ENCODE measurements around the gene SH3RF1. TPM values are rescaled to one million over a fixed set of nuclear protein-coding genes. Genes with fewer than 3 reads are reported as not detected.

Gene SH3RF1
- total and polyA plus RNA-seq, 2 of the 13 experiments (the other 11 are each of a cell fraction or from before 2014, with no cell fraction given) = 3.1 to 3.2 TPM

DNA sequence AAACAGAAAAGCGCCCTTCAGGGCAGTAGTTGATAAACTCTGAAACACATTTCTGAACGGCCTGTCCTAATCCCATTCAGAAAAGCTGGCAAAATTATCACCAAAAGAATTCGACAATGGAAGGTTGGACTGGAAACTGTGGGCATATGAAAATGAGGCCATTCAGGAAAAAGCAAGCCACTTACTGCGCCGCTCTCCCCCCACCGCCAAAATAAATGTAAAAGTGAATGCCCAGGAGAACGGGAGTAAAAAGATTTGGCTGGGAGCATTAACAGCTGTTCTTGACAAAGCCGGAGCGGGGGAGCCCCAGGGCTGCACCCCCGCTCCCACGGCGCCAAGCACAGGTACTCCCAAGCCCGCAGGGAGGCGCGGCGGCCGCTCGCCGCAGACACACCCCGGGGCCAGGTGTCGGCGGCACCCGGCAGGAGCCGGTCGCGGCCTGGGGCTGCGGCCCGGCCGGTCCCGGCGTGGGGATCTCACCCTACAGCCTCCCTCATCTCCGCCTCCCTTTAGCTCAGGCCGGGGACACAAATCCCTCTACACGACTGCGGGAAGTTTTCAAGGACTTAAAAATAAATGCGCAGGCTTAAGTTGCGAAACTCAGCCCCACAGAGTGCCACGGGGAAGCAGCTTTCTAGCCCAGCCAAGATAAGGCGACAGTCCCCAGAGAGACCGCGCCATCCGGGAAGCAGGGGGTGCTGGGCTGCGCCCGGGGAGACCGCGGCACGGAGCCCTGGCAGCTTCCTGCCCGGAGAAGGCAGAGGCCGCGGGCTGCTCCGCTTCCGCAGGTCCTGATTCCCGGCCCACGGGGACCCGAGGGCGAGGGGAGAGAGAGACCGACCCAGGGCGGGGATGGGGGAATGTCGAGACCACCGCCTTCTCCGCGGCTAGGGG, 593 bp downstream of the SH3RF1 start (continued):
- peak; percentile 42; the same call in 1 of the 2 replicates for TF ChIP-seq KMT2B (CRISPR knock-in tag; IDR thresholded peaks at IDR 0.05)
- TF ChIP-seq, protein P1, sequence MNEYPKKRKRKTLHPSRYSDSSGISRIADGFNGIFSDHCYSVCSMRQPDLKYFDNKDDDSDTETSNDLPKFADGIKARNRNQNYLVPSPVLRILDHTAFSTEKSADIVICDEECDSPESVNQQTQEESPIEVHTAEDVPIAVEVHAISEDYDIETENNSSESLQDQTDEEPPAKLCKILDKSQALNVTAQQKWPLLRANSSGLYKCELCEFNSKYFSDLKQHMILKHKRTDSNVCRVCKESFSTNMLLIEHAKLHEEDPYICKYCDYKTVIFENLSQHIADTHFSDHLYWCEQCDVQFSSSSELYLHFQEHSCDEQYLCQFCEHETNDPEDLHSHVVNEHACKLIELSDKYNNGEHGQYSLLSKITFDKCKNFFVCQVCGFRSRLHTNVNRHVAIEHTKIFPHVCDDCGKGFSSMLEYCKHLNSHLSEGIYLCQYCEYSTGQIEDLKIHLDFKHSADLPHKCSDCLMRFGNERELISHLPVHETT (CRISPR knock-in tag; conservative IDR thresholded peaks at IDR 0.05) = no peak
- no peak for TF ChIP-seq CBX1 (IDR thresholded peaks at IDR 0.05; ENCODE audit: low read depth)
- TF ChIP-seq UBTF (CRISPR knock-in tag; IDR thresholded peaks at IDR 0.05) = peak; percentile 89; the same call in 1 of the 2 replicates
- TF ChIP-seq, protein P2, sequence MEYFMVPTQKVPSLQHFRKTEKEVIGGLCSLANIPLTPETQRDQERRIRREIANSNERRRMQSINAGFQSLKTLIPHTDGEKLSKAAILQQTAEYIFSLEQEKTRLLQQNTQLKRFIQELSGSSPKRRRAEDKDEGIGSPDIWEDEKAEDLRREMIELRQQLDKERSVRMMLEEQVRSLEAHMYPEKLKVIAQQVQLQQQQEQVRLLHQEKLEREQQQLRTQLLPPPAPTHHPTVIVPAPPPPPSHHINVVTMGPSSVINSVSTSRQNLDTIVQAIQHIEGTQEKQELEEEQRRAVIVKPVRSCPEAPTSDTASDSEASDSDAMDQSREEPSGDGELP (IDR thresholded peaks at IDR 0.05; ENCODE audit: borderline replicate concordance, low read depth) = peak; percentile 39; the same call in 1 of the 2 replicates
- TF ChIP-seq SKI (IDR thresholded peaks at IDR 0.05; ENCODE audit: partially characterized antibody) = peak; percentile 14
- TF ChIP-seq RAD21 (CRISPR knock-in tag; IDR thresholded peaks at IDR 0.05) = 0 out of 2 replicates have a peak, but pooled peaks have one; percentile 23
- TF ChIP-seq ZNF121 (CRISPR knock-in tag; IDR thresholded peaks at IDR 0.05) = no peak
- TF ChIP-seq ZBTB3 (CRISPR knock-in tag; IDR thresholded peaks at IDR 0.05; ENCODE audit: borderline replicate concordance, low read depth) = 0 out of 2 replicates have a peak, but pooled peaks have one; percentile 19
- 0 out of 2 replicates have a peak, but pooled peaks have one; percentile 7 for TF ChIP-seq TBX2 (CRISPR knock-in tag; IDR thresholded peaks at IDR 0.05; ENCODE audit: borderline replicate concordance)
- TF ChIP-seq AGO1 (IDR thresholded peaks at IDR 0.05; ENCODE audit: low read depth, low read length, poor library complexity, severe bottlenecking) = peak; percentile 20
- TF ChIP-seq GABPB1 (CRISPR knock-in tag; IDR thresholded peaks at IDR 0.05) = peak; percentile 50; the same call in 1 of the 2 replicates
- TF ChIP-seq MYC (CRISPR knock-in tag; IDR thresholded peaks at IDR 0.05; ENCODE audit: borderline replicate concordance) = no peak
- no peak for TF ChIP-seq TAF1 (CRISPR knock-in tag; IDR thresholded peaks at IDR 0.05)
- TF ChIP-seq PAXIP1 (CRISPR knock-in tag; conservative IDR thresholded peaks at IDR 0.05) = 0 out of 2 replicates have a peak, but pooled peaks have one; percentile 16
- TF ChIP-seq GLI4 (CRISPR knock-in tag; IDR thresholded peaks at IDR 0.05; ENCODE audit: borderline replicate concordance) = peak; percentile 65; the same call in 1 of the 2 replicates
- peak; percentile 44 for TF ChIP-seq ZFY (CRISPR knock-in tag; IDR thresholded peaks at IDR 0.05)
- no peak for TF ChIP-seq TARDBP (CRISPR knock-in tag; IDR thresholded peaks at IDR 0.05)
- peak; percentile 65 for TF ChIP-seq AGO2 (optimal IDR thresholded peaks at IDR 0.05; ENCODE audit: low read depth, low read length)
- no peak for TF ChIP-seq BHLHE40 (IDR thresholded peaks at IDR 0.05; ENCODE audit: low read length)
- 0 out of 2 replicates have a peak, but pooled peaks have one; percentile 63 for TF ChIP-seq ZNF20 (CRISPR knock-in tag; IDR thresholded peaks at IDR 0.05)

Data from HepG2 (cell line).